Kidney (tissue), 14 donors: ENCODE data around the gene TMEM185A. TPM values are rescaled to one million over a fixed set of nuclear protein-coding genes. Genes with fewer than 3 reads are reported as not detected.
"Not testable (repeated sequence)": the region's sequence is repeated elsewhere in the genome, so short reads cannot be mapped to it uniquely, and the experiment has no call there.

Experiments
- DNase-seq, 5 donors: peaks; one replicate each; pipeline ENCODE4 v3.0.0-alpha.2; 2013 to 2020
- FAIRE-seq: peaks from 2 replicates; lab custom pipeline; 2012; peaks lifted over from hg19 to GRCh38; lab: Jason Lieb, UNC
- H3K27ac ChIP-seq, 2 donors: one replicate each; pipeline ENCODE4 v1.7.0; 2013; ENCODE audit warnings: low read depth in 2 of 2, low read length in 2 of 2, inconsistent platforms in 1 of 2
- H3K27me3 ChIP-seq: one replicate; pipeline ENCODE4 v1.7.1; 2013; ENCODE audit warnings: low read length, inconsistent platforms; ENCODE audit not compliant: control insufficient read depth, insufficient read depth
- H3K36me3 ChIP-seq, 3 donors: one replicate each; pipeline versions ENCODE4 v1.7.0 to v1.7.1; 2013; ENCODE audit warnings: low read length in 3 of 3, control low read depth in 1 of 3, inconsistent platforms in 1 of 3; ENCODE audit not compliant: insufficient read depth in 3 of 3, control insufficient read depth in 2 of 3
- H3K4me1 ChIP-seq, 3 donors: one replicate each; pipeline versions ENCODE4 v1.7.0 to v1.7.1; 2013; ENCODE audit warnings: low read length in 3 of 3, inconsistent platforms in 1 of 3, low read depth in 1 of 3; ENCODE audit not compliant: control insufficient read depth in 2 of 3, insufficient read depth in 2 of 3
- H3K4me3 ChIP-seq, 3 donors: one replicate each; pipeline versions ENCODE4 v1.7.0 to v1.8.1; 2013; ENCODE audit warnings: low read length in 3 of 3, control low read depth in 1 of 3, inconsistent platforms in 1 of 3
- H3K9ac ChIP-seq, 3 donors: one replicate each; pipeline versions ENCODE4 v1.7.0 to v1.7.1; 2013; ENCODE audit warnings: low read length in 3 of 3, control low read depth in 1 of 3, inconsistent platforms in 1 of 3
- H3K9me3 ChIP-seq, 3 donors: one replicate each; pipeline versions ENCODE4 v1.7.0 to v1.7.1; 2013; ENCODE audit warnings: low read length in 3 of 3, control low read depth in 1 of 3, inconsistent platforms in 1 of 3; ENCODE audit not compliant: control insufficient read depth in 2 of 3, insufficient read depth in 1 of 3
- CTCF ChIP-seq: IDR thresholded peaks from 3 replicates; pipeline ENCODE4 v1.5.1; 2012; ENCODE audit warnings: mild to moderate bottlenecking, moderate library complexity, borderline replicate concordance; ENCODE audit not compliant: insufficient read depth; ENCODE audit errors: extremely low read depth
- intact Hi-C: fragments of 100-400 bp; cut with DNase I; formaldehyde crosslinking; loops from one replicate; pipeline ENCODE4 v1.11.1; 2022
- polyA plus RNA-seq: library from polyadenylated mRNA; stranded (reverse); fragments of 350-450 nt; fragmentation: Illumina TruSeq; extraction: RNeasy Lipid Tissue Mini Kit (QIAGEN cat#74804); gene quantifications from one replicate; pipeline ENCODE4 v1.2.3, GENCODE V29; 2014; ENCODE audit warnings: low read depth, low replicate concordance; ENCODE audit not compliant: insufficient read depth
- total RNA-seq: library from RNA; stranded (reverse); fragmentation: NEBNext Ultra II Directional; extraction: Animal tissue kit (Norgen Biotek cat#: 25700); gene quantifications from one replicate; pipeline ENCODE4 v1.2.1, GENCODE V29; 2021
- donor health status: control.
- donor health status: control.
- donor health status: control.
- donor health status: control.
- donor health status: control.
- donor health status: DM: yes; HTN: yes; CAD: no.
- donor health status: Normal renal cell carcinoma (clear cell type).

Gene TMEM185A
- total and polyA plus RNA-seq, 2 donors from 2014 or later: 18.6 to 21.0 TPM

- H3K27me3 ChIP-seq: no peaks in the 10 kb centered on the region
- intact Hi-C loops: no loop called here
- no peaks in the 10 kb centered on the region for H3K9me3 ChIP-seq
- TF ChIP-seq CTCF: no peak
- H3K9ac ChIP-seq: no peak overlapping the region
- no peaks in the 10 kb centered on the region for H3K36me3 ChIP-seq
- DNase-seq (no peak), FAIRE-seq (no peak)
- H3K4me3 ChIP-seq: no peak overlapping the region
- H3K27ac ChIP-seq: no peak overlapping the region
- H3K4me1 ChIP-seq: no peaks in the 10 kb centered on the region
Measured at GRCh38 chrX:149567621-149568417, 63.8 kb downstream of the TMEM185A start.

DNA sequence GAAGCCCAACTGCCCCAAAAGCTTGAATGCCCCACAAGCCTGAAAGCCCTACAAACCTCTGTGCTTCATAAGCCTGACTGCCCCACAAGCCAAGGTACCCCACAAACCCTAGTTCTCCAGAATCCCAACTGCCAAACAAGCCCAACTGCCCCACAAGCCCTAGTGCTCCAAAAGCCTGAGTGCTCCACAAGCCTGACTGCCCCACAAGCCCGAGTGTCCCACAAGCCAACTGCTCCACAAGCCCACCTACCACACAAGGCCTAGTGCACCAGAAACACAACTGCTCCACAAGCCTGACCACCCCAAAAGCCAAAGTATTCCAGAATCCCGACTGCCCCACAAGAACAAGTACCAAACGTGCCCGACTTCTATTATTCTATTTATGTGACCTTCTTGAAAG is 68.2 kb downstream of the TMEM185A start:
- Histone ChIP-seq H3K9ac (no peak overlapping the region), H3K4me3 (no peak overlapping the region)
- intact Hi-C loops: no loop called here

GRCh38 chrX:149555251-149555650 is 76.3 kb downstream of the TMEM185A start:
- H3K27ac ChIP-seq, H3K4me3 ChIP-seq, H3K9me3 ChIP-seq, H3K27me3 ChIP-seq, FAIRE-seq, intact Hi-C loops, H3K9ac ChIP-seq, H3K36me3 ChIP-seq, DNase-seq, H3K4me1 ChIP-seq: not testable (repeated sequence)

More for the DNA sequence above, 68.2 kb downstream of the TMEM185A start:
- no peak for TF ChIP-seq CTCF
- Histone ChIP-seq H3K27ac (no peak overlapping the region), H3K36me3 (no peaks in the 10 kb centered on the region), H3K9me3 (no peaks in the 10 kb centered on the region), H3K27me3 (no peaks in the 10 kb centered on the region), H3K4me1 (no peaks in the 10 kb centered on the region)
- DNase-seq (no peak), FAIRE-seq (no peak)

DNA sequence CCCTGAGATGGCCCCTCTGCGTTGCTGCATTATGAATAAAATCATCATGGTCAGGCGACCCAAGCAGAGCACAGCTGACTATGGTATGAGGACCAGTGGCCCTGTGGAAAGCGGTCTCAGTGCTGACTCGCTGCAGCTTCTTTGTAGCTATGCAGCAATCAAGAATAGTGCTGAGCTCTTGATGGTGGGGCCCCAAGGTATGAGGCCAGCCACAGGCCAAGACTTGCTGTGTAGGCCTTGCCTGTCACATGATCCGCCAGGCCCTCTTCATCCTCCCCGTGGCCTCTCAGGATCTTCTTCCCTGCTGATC is 79.7 kb downstream of the TMEM185A start:
- H3K27me3 ChIP-seq, DNase-seq, FAIRE-seq, H3K9ac ChIP-seq, H3K36me3 ChIP-seq, intact Hi-C loops, H3K27ac ChIP-seq, H3K9me3 ChIP-seq, H3K4me3 ChIP-seq, H3K4me1 ChIP-seq: not testable (repeated sequence)

GRCh38 chrX:149551245-149551938 is 80.2 kb downstream of the TMEM185A start:
- H3K4me3 ChIP-seq, H3K4me1 ChIP-seq, H3K27me3 ChIP-seq, FAIRE-seq, H3K9me3 ChIP-seq, DNase-seq, H3K36me3 ChIP-seq, H3K27ac ChIP-seq, intact Hi-C loops, H3K9ac ChIP-seq: not testable (repeated sequence)

DNA sequence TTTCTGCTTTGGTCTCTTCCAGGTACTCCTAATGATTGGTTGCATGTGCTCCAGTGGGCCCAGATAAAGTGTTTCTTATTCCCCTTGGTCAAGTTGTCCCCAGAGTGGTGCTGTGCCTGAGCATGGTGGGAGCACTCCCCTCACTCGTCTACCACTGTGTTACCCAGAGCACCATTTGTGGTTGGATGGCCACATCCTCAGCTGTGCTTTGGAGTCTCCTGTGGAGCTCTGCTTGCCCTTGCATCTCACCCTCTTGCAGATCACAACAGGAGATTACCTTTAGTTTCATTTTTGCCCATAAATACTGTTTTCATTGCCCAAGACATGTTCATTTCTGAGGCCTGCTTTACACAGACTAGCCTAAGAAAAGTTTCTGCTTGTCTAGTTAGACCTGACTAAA is 81.1 kb downstream of the TMEM185A start:
- intact Hi-C loops, H3K4me1 ChIP-seq, H3K27ac ChIP-seq, H3K36me3 ChIP-seq, H3K9me3 ChIP-seq, H3K4me3 ChIP-seq, FAIRE-seq, H3K9ac ChIP-seq, H3K27me3 ChIP-seq, DNase-seq: not testable (repeated sequence)
